ENCODE results near the gene MORC1. TPM values are rescaled to one million over a fixed set of nuclear protein-coding genes. Genes with fewer than 3 reads are reported as not detected.

MORC1 gene
- total RNA-seq, 2 experiments from 2014 or later, result not detected

DNA sequence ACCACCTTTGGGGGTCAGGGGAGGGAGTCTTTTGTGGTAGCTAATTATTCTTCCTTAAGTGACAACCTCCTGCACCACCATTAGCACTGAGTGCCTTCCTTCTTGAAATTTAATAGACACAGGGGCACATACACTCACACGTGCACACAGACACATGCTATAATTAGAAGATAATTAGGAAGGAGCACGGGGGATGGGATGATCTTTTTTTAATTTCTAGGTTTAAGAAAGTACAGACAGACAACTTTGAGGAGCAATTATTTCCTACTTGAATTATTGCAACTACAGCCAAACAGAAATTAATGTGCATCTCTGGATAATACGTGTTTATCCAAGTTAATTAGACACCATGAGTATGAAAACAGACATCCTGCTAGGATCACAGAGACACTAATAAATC, 119.5 kb downstream of the MORC1 start:
- BruUV-seq (replicated peaks), result no TSS peak
- H3K9me2 ChIP-seq (ENCODE audit: insufficient read depth, low read length), result no peaks in the 10 kb centered on the region
- no peaks in the 10 kb centered on the region for H3K4me1 ChIP-seq (ENCODE audit: insufficient read depth, low read length, poor library complexity, severe bottlenecking)
- no peak overlapping the region for H3K4me2 ChIP-seq (ENCODE audit: low read length)
- H3K79me2 ChIP-seq (ENCODE audit: insufficient read depth, low read depth, low read length), result no peaks in the 10 kb centered on the region
- H4K20me1 ChIP-seq (ENCODE audit: insufficient read depth, low read length), result no peaks in the 10 kb centered on the region
- intact Hi-C loops (cut with micrococcal nuclease; ENCODE audit: unreplicated experiment), result no loop called here
- ChIA-PET CTCF (ENCODE audit: unreplicated experiment) (no interaction called here), POLR2A (interaction anchor here (1.0 kb wide), 1 partner anchor 13 kb away, joined by 3 read pairs; no protein-coding TSS in a partner anchor)
- no peaks in the 10 kb centered on the region for H3K36me3 ChIP-seq (ENCODE audit: insufficient read depth, low read length)
- no peak for DNase-seq (ENCODE audit: low spot score)
- no peak overlapping the region for H3K4me3 ChIP-seq (ENCODE audit: low read depth, low read length, poor library complexity, severe bottlenecking)
- H3K27ac ChIP-seq (ENCODE audit: low read depth, low read length, poor library complexity, severe bottlenecking), result no peak overlapping the region
- TF ChIP-seq EZH2phosphoT487 (IDR thresholded peaks at IDR 0.05; ENCODE audit: borderline replicate concordance, low read depth, low read length), result no peak
- TF ChIP-seq, protein P1, sequence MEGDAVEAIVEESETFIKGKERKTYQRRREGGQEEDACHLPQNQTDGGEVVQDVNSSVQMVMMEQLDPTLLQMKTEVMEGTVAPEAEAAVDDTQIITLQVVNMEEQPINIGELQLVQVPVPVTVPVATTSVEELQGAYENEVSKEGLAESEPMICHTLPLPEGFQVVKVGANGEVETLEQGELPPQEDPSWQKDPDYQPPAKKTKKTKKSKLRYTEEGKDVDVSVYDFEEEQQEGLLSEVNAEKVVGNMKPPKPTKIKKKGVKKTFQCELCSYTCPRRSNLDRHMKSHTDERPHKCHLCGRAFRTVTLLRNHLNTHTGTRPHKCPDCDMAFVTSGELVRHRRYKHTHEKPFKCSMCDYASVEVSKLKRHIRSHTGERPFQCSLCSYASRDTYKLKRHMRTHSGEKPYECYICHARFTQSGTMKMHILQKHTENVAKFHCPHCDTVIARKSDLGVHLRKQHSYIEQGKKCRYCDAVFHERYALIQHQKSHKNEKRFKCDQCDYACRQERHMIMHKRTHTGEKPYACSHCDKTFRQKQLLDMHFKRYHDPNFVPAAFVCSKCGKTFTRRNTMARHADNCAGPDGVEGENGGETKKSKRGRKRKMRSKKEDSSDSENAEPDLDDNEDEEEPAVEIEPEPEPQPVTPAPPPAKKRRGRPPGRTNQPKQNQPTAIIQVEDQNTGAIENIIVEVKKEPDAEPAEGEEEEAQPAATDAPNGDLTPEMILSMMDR (conservative IDR thresholded peaks at IDR 0.05; ENCODE audit: low read length), result no peak
- H3K9me3 ChIP-seq (ENCODE audit: low read length), result no peaks in the 10 kb centered on the region
- H2AFZ ChIP-seq (ENCODE audit: low read length), result no peak overlapping the region

DNA sequence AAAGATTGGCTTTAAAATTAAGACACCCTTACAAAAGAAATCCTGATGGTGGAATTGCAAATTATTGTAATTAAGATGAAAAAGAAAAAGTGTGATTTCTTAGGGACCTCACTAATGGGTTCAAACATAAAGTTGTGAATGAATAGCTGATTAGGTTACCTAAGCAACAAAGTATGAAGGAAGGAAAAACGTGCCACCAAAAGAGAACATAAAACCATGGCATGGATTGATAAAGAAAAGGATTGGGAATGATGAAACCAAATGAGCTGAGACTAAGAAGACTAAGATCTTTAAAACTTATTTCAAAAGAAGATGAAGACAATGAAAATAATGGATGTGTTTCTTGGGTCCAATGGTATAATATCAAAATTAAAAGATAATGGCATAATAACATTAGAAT, 132.1 kb downstream of the MORC1 start:
- intact Hi-C loops (cut with micrococcal nuclease; ENCODE audit: unreplicated experiment), result no loop called here
- BruUV-seq (replicated peaks), result no TSS peak
- Histone ChIP-seq H3K4me1 (ENCODE audit: insufficient read depth, low read length, poor library complexity, severe bottlenecking) (no peaks in the 10 kb centered on the region), H3K27ac (ENCODE audit: low read depth, low read length, poor library complexity, severe bottlenecking) (no peak overlapping the region), H3K36me3 (ENCODE audit: insufficient read depth, low read length) (no peaks in the 10 kb centered on the region), H4K20me1 (ENCODE audit: insufficient read depth, low read length) (no peaks in the 10 kb centered on the region), H3K79me2 (ENCODE audit: insufficient read depth, low read depth, low read length) (no peaks in the 10 kb centered on the region), H3K9me3 (ENCODE audit: low read length) (no peaks in the 10 kb centered on the region), H3K9me2 (ENCODE audit: insufficient read depth, low read length) (no peaks in the 10 kb centered on the region), H3K4me3 (ENCODE audit: low read depth, low read length, poor library complexity, severe bottlenecking) (no peak overlapping the region), H2AFZ (ENCODE audit: low read length) (no peak overlapping the region), H3K4me2 (ENCODE audit: low read length) (no peak overlapping the region)
- ChIA-PET CTCF (ENCODE audit: unreplicated experiment) (no interaction called here), POLR2A (interaction anchor here (1.0 kb wide), 1 partner anchor 12 kb away, joined by 3 read pairs; no protein-coding TSS in a partner anchor)
- no peak for DNase-seq (ENCODE audit: low spot score)
- TF ChIP-seq, protein P1 (conservative IDR thresholded peaks at IDR 0.05; ENCODE audit: low read length), result no peak
- TF ChIP-seq EZH2phosphoT487 (IDR thresholded peaks at IDR 0.05; ENCODE audit: borderline replicate concordance, low read depth, low read length), result no peak

DNA sequence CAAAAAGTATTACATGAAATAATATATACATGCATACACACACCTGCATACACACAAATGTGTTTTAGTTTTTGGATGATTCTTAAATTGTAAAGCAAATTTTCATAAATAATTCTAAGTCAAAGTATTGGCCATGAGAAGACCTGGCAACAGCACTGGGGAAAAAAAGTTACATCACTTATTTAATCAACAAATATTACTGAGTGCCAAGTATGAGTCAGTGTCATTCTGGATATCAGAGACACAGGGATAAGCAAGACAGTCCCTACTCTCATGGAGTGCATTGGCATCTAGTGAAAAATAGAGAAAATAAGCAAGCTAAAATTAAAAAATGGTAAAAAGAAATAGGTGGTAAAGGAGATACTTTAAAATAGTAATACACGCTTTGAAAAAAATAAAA, 134.9 kb downstream of the MORC1 start:
- H3K79me2 ChIP-seq (ENCODE audit: insufficient read depth, low read depth, low read length), result no peaks in the 10 kb centered on the region
- H3K4me2 ChIP-seq (ENCODE audit: low read length), result no peak overlapping the region
- intact Hi-C loops (cut with micrococcal nuclease; ENCODE audit: unreplicated experiment), result no loop called here
- no peak for TF ChIP-seq EZH2phosphoT487 (IDR thresholded peaks at IDR 0.05; ENCODE audit: borderline replicate concordance, low read depth, low read length)
- TF ChIP-seq, protein P1 (conservative IDR thresholded peaks at IDR 0.05; ENCODE audit: low read length), result no peak
- no peak overlapping the region for H3K27ac ChIP-seq (ENCODE audit: low read depth, low read length, poor library complexity, severe bottlenecking)
- BruUV-seq (replicated peaks), result no TSS peak
- no peak overlapping the region for H3K4me3 ChIP-seq (ENCODE audit: low read depth, low read length, poor library complexity, severe bottlenecking)
- no peaks in the 10 kb centered on the region for H3K4me1 ChIP-seq (ENCODE audit: insufficient read depth, low read length, poor library complexity, severe bottlenecking)
- H4K20me1 ChIP-seq (ENCODE audit: insufficient read depth, low read length), result no peaks in the 10 kb centered on the region
- DNase-seq (ENCODE audit: low spot score), result no peak
- H2AFZ ChIP-seq (ENCODE audit: low read length), result no peak overlapping the region
- no peaks in the 10 kb centered on the region for H3K36me3 ChIP-seq (ENCODE audit: insufficient read depth, low read length)
- H3K9me2 ChIP-seq (ENCODE audit: insufficient read depth, low read length), result no peaks in the 10 kb centered on the region
- POLR2A ChIA-PET, result no interaction called here
- CTCF ChIA-PET (ENCODE audit: unreplicated experiment), result no interaction called here
- H3K9me3 ChIP-seq (ENCODE audit: low read length), result no peaks in the 10 kb centered on the region
